HCT116 (cell line): ENCODE results near the gene SLC12A7. TPM values are rescaled to one million over a fixed set of nuclear protein-coding genes. Genes with fewer than 3 reads are reported as not detected.

Experiments used
- ATAC-seq: fragments of 200-7000 bp; cut with Tn5 transposase; 2 replicates; pipeline ENCODE4 v1.9.1; 2020; ENCODE audit warnings: mild to moderate bottlenecking, moderate library complexity
- BruUV-seq: library from RNA; stranded (reverse); fragments of 400-500 nt; replicated peaks from 2 replicates; lab custom pipeline; 2021; lab: Mats Ljungman, UMichigan
- CTCF ChIA-PET: fragments of 300-600 bp; sonication (Branson Sonifier 250); formaldehyde crosslinking; loops from one replicate; lab custom pipeline; 2021; ENCODE audit warnings: antibody characterized with exemption; lab: Charles Lee
- POLR2A ChIA-PET: fragments of 300-600, 350-600 bp; sonication (Branson Sonifier 250); formaldehyde crosslinking; loops from one replicate; lab custom pipeline; 2021; ENCODE audit warnings: antibody characterized with exemption; lab: Charles Lee
- RAD21 ChIA-PET, 2 experiments: fragments of 300-600 bp; sonication (Branson Sonifier 250); formaldehyde crosslinking; loops; one replicate each; lab custom pipeline; 2023; ENCODE audit warnings: low total read pairs in 2 of 2; ENCODE audit not compliant: uncharacterized antibody in 2 of 2, unreplicated experiment in 2 of 2, low non-redundant PET in 1 of 2; lab: Charles Lee
- DNase-seq: peaks from one replicate; pipeline ENCODE4 v3.0.0-alpha.2; 2010; ENCODE audit warnings: low read depth, low spot score
- H2AFZ ChIP-seq: fragments of 200-600 bp; shearing (Covaris generic), sonication (generic); 2 replicates; pipeline ENCODE4 v1.6.1; 2017; ENCODE audit warnings: low read depth, mixed run types, mixed read lengths, antibody characterized with exemption, low read length; ENCODE audit not compliant: poor library complexity, severe bottlenecking
- H3K27ac ChIP-seq: 2 replicates; pipeline ENCODE4 v1.5.1; 2012; ENCODE audit warnings: low read depth, low read length
- H3K27me3 ChIP-seq: fragments of 200-600 bp; sonication (generic); 2 replicates; pipeline ENCODE4 v1.6.1; 2016; ENCODE audit warnings: mixed run types, low read length, mixed read lengths; ENCODE audit not compliant: insufficient read depth
- H3K36me3 ChIP-seq, 2 experiments: fragments of 200-500 bp in 1 of 2; fragments of 200-600 bp in 1 of 2; sonication (Bioruptor generic) in 1 of 2; sonication (generic) in 1 of 2; 2 replicates each; pipeline versions ENCODE4 v1.5.1 to v1.6.1; 2014 to 2016; ENCODE audit warnings: low read length in 2 of 2, inconsistent platforms in 1 of 2, mixed read lengths in 1 of 2, mixed run types in 1 of 2; ENCODE audit not compliant: insufficient read depth in 2 of 2, control insufficient read depth in 1 of 2
- H3K4me1 ChIP-seq, 2 experiments: fragments of 200-600 bp in 1 of 2; sonication (generic) in 1 of 2; 2 replicates each; pipeline versions ENCODE4 v1.5.1 to v1.6.1; 2012 to 2017; ENCODE audit warnings: low read length in 2 of 2, inconsistent platforms in 1 of 2, mild to moderate bottlenecking in 1 of 2, mixed read lengths in 1 of 2, mixed run types in 1 of 2, moderate library complexity in 1 of 2; ENCODE audit not compliant: insufficient read depth in 2 of 2, control insufficient read depth in 1 of 2
- H3K4me2 ChIP-seq: fragments of 200-600 bp; sonication (generic); 2 replicates; pipeline ENCODE4 v1.6.1; 2017; ENCODE audit warnings: mixed run types, low read length, mixed read lengths
- H3K4me3 ChIP-seq, 2 experiments: fragments of 200-600 bp in 1 of 2; sonication (generic) in 1 of 2; replicated peaks in 1 of 2; 2 replicates each; pipeline ENCODE4 v1.5.1; 2011 to 2016; ENCODE audit warnings: low read length in 2 of 2, control low read depth in 1 of 2, low read depth in 1 of 2, mild to moderate bottlenecking in 1 of 2, mixed read lengths in 1 of 2, mixed run types in 1 of 2
- H3K79me2 ChIP-seq: fragments of 200-600 bp; sonication (generic); 2 replicates; pipeline ENCODE4 v1.6.1; 2017; ENCODE audit warnings: mild to moderate bottlenecking, mixed run types, low read length, moderate library complexity, mixed read lengths; ENCODE audit not compliant: insufficient read depth
- H3K9ac ChIP-seq: fragments of 200-600 bp; sonication (generic); 2 replicates; pipeline ENCODE4 v1.6.1; 2016; ENCODE audit warnings: low read length, mixed read lengths
- H3K9me2 ChIP-seq: fragments of 200-600 bp; sonication (generic), shearing (Covaris generic); 2 replicates; pipeline ENCODE4 v1.6.1; 2017; ENCODE audit warnings: mixed run types, mild to moderate bottlenecking, moderate library complexity; ENCODE audit not compliant: insufficient read depth
- H3K9me3 ChIP-seq, 2 experiments: fragments of 200-500 bp in 1 of 2; fragments of 200-600 bp in 1 of 2; sonication (Bioruptor generic) in 1 of 2; sonication (generic) in 1 of 2; 2 replicates each; pipeline ENCODE4 v1.6.1; 2014 to 2017; ENCODE audit warnings: low read length in 2 of 2, mixed read lengths in 2 of 2, inconsistent platforms in 1 of 2, low read depth in 1 of 2, mild to moderate bottlenecking in 1 of 2, mixed run types in 1 of 2, moderate library complexity in 1 of 2; ENCODE audit not compliant: control insufficient read depth in 1 of 2, insufficient read depth in 1 of 2
- H4K20me1 ChIP-seq: fragments of 200-600 bp; sonication (generic), shearing (Covaris generic); 2 replicates; pipeline ENCODE4 v1.6.1; 2017; ENCODE audit warnings: mixed run types, mild to moderate bottlenecking, moderate library complexity; ENCODE audit not compliant: insufficient read depth
- ELF1 ChIP-seq: IDR thresholded peaks from 2 replicates; pipeline ENCODE4 v1.6.1; 2012; ENCODE audit warnings: low read depth, borderline replicate concordance
- FOSL1 ChIP-seq: IDR thresholded peaks from 2 replicates; pipeline ENCODE4 v1.6.1; 2012; ENCODE audit warnings: low read depth
- MAX ChIP-seq: IDR thresholded peaks from 2 replicates; pipeline ENCODE4 v1.6.1; 2012
- ZFX ChIP-seq: fragments of 450-650 bp; IDR thresholded peaks from 2 replicates; pipeline ENCODE4 v1.6.1; 2017
- ZNF274 ChIP-seq: fragments of 200-500 bp; sonication (Bioruptor generic); IDR thresholded peaks from 2 replicates; pipeline ENCODE4 v1.6.1; 2014; ENCODE audit warnings: mild to moderate bottlenecking, low read depth, low read length, inconsistent platforms
- intact Hi-C: fragments of 100-400 bp; cut with micrococcal nuclease; formaldehyde crosslinking; loops from 2 replicates; pipeline ENCODE4 v1.10.0; 2022
- total RNA-seq: library from RNA; stranded (reverse); gene quantifications from one replicate; pipeline ENCODE4 v1.2.1, GENCODE V29; 2021; ENCODE audit not compliant: unreplicated experiment
- TF ChIP-seq, protein P1 (sequence below): IDR thresholded peaks from 2 replicates; pipeline ENCODE4 v1.6.1; 2011; ENCODE audit warnings: mild to moderate bottlenecking, low read length, moderate library complexity; ENCODE audit not compliant: insufficient replicate concordance; ENCODE audit errors: extremely low read depth

SLC12A7 gene
- total RNA-seq, 1 experiment from 2014 or later, result 29.6 TPM

DNA sequence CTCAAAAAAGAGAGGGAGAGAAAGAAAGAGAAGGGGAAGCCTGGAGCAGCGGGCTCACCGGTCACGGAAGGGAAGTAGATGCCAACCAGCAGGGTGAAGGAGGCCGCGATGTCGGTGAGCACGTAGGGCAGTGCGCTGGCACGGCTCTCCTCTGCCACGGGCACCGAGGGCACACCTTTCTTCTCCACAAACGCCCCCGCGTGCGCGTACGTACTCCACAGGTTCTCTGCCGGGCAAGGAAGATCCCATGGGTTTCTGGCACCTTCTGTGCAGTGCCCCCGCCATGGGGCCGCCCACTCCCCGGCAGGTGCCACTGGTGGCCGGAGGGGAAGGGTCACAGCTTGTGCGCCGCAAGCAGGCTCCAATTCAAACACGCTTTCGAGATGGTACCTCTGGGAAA is 30.3 kb downstream of the SLC12A7 start (continued):
- no peak for TF ChIP-seq ZNF274
- TF ChIP-seq, all 23 proteins: peak for 0

- Histone ChIP-seq H2AFZ (no peak overlapping the region), H3K4me3 (no peak overlapping the region), H3K27ac (no peak overlapping the region), H3K79me2 (no peaks in the 10 kb centered on the region), H3K9ac (no peak overlapping the region), H3K4me2 (no peak overlapping the region), H3K36me3 (no peaks in the 10 kb centered on the region; a peak in 2 of 4 replicates), H3K9me3 (no peaks in the 10 kb centered on the region), H4K20me1 (no peaks in the 10 kb centered on the region), H3K4me1 (no peaks in the 10 kb centered on the region), H3K27me3 (no peaks in the 10 kb centered on the region), H3K9me2 (no peaks in the 10 kb centered on the region)
- POLR2A ChIA-PET, result no interaction called here
- DNase-seq (no peak), ATAC-seq (no peak)
- BruUV-seq, result no TSS peak
- CTCF ChIA-PET, result no interaction called here
- RAD21 ChIA-PET, result no interaction called here
- no peak for TF ChIP-seq ZNF274
- TF ChIP-seq MAX, result no peak
- TF ChIP-seq FOSL1, result no peak
- no peak for TF ChIP-seq ZFX
- TF ChIP-seq ELF1, result no peak
- TF ChIP-seq, protein P1, sequence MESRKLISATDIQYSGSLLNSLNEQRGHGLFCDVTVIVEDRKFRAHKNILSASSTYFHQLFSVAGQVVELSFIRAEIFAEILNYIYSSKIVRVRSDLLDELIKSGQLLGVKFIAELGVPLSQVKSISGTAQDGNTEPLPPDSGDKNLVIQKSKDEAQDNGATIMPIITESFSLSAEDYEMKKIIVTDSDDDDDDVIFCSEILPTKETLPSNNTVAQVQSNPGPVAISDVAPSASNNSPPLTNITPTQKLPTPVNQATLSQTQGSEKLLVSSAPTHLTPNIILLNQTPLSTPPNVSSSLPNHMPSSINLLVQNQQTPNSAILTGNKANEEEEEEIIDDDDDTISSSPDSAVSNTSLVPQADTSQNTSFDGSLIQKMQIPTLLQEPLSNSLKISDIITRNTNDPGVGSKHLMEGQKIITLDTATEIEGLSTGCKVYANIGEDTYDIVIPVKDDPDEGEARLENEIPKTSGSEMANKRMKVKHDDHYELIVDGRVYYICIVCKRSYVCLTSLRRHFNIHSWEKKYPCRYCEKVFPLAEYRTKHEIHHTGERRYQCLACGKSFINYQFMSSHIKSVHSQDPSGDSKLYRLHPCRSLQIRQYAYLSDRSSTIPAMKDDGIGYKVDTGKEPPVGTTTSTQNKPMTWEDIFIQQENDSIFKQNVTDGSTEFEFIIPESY, result no peak
- intact Hi-C loops, result no loop called here
Observed at GRCh38 chr5:1080432-1080831, 31.4 kb downstream of the SLC12A7 start.
